GM21737 (cell line): ENCODE measurements around the gene YAP1.

ENCODE experiments used
- ATAC-seq: cut with Tn5 transposase; IDR thresholded peaks from one replicate; pipeline ENCODE4 v1.9.1; 2021; ENCODE audit warnings: mild to moderate bottlenecking, moderate library complexity; ENCODE audit not compliant: unreplicated experiment

Gene YAP1

GRCh38 chr11:102109896-102110760 lies at the start of gene YAP1:
TSS of gene YAP1 (plus strand) at chr11:102110447. CDS start at chr11:102110849, 402 bp downstream.
- ATAC-seq = peak; percentile 91

DNA sequence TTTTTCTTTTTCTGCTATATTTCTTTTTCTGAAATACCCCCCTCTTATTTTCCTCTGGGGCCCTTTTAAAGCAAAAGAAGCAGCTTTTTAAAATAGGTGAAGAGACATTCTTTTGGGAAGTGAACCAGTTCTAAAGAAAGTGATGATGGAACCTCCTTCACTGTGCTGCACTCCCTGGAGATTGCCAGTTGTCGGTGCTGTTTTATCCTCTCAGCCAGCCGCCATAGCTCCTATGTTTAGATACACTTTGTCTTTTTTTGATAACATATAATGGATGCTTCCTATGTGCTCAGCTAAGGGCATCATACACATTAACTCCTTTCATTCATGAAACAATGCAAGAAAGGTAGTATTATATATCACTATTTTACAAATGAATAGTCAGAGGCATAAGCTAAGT lies 49.0 kb upstream of the YAP1 start:
- ATAC-seq = no peak

GRCh38 chr11:102062106-102062505 lies 48.1 kb upstream of the YAP1 start:
- ATAC-seq = no peak

- no peak for ATAC-seq
These were observed 45.9 kb upstream of the YAP1 start for GRCh38 chr11:102064316-102064715.

- ATAC-seq = no peak
These were observed 39.5 kb upstream of the YAP1 start for GRCh38 chr11:102070766-102071165.

GRCh38 chr11:102071497-102072472 lies 38.5 kb upstream of the YAP1 start:
- no peak for ATAC-seq

DNA sequence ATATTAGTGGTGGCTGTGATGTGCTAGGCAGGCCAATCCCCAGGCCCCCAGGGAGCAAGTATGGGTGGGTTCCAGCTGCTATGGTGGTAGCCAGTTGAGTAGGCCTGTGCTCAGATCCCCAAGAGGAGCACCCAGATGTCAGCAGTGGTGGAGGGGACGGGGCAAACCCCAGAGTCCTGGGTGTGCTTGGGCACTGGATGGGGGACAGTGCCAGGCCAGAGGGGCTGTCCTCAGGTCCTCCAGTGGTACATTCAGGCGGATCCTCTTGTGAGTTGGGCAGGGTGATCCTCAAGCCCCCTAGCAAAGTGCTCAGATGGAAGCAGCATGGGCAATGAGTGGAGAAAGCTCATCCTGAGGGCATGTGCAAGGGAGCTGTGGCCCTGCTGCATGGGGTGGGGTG lies 37.0 kb upstream of the YAP1 start:
- no peak for ATAC-seq

GRCh38 chr11:102079625-102080024 lies 30.6 kb upstream of the YAP1 start:
- ATAC-seq = no peak

DNA sequence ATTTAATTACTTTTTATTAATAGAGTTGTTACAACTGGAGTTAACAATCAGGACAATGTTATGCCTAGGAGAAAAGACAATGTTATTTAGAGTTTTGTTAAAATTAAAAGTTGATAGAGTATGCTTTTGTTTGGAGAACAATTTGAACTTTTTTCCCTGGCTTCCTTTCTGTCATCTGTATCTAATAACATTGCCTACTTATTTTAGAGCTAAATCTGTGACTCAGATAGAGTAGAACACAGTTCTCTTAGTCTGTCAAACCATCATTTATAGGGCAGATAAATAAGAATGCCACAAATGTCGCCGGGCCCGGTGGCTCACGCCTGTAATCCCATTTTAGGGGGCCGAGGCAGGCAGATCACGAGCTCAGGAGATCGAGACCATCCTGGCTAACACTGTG lies 28.9 kb upstream of the YAP1 start:
- ATAC-seq = no peak

- ATAC-seq = no peak
These were observed 24.2 kb upstream of the YAP1 start for GRCh38 chr11:102085864-102086551.

DNA sequence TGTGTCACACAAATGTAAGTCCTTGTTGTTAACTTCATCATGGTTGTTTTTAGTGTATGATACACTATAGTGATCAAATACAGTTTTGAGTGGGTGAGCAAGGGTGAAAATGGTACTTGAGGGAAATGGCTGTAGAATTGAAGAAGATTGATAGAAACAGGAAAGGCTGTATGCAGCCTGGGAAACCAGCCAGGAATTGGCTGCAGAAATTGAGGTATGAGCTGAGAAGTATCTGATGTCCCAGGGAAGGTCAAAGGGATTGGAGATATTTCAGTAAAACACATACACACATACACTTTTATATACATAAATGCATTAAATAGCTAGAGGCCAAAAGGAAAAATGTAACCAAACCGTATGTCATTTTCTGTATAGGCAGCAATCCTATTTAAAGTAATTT lies 13.1 kb upstream of the YAP1 start:
- ATAC-seq = no peak

- no peak for ATAC-seq
These were observed 10.5 kb upstream of the YAP1 start for GRCh38 chr11:102099755-102100154.

DNA sequence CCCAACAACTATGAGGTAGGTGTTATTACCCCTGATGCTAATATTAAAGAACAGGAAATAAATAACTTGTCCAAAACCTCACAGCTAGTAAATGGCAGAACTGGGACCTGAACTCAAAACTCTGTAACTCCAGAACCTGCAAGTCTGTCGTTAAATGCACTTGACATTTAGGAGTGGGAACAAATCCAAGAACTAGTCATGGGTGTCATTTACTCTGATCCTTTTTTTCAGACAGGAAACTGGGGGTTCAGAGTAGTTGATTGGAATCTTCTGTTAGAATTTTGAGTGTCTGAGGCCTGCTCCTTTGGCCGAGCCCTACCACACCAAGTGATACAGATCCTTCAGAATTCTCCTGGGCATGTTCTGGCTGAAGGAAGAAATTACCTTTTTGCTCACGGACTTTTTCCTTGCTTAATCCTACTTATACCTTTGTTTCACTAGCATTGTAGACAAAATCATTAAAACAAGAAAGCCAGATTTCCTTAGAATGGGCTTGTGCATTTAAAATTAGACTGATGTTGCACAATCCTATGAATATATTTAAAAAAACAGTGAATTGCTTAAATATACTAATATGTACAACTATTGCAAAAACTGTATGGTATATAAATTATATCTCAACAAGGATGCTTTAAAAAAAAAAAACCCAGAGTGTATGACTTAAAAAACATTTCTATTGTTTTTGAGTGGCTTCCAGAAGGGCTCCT lies 1.4 kb upstream of the YAP1 start:
- ATAC-seq = no peak

DNA sequence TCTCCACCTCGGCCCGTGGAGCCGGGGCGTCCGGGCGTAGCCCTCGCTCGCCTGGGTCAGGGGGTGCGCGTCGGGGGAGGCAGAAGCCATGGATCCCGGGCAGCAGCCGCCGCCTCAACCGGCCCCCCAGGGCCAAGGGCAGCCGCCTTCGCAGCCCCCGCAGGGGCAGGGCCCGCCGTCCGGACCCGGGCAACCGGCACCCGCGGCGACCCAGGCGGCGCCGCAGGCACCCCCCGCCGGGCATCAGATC lies 439 bp downstream of the YAP1 start:
- ATAC-seq = peak; percentile 33

GRCh38 chr11:102111011-102111786 lies 952 bp downstream of the YAP1 start:
- no peak for ATAC-seq

GRCh38 chr11:102111787-102112508 lies 1.7 kb downstream of the YAP1 start:
- ATAC-seq = no peak

DNA sequence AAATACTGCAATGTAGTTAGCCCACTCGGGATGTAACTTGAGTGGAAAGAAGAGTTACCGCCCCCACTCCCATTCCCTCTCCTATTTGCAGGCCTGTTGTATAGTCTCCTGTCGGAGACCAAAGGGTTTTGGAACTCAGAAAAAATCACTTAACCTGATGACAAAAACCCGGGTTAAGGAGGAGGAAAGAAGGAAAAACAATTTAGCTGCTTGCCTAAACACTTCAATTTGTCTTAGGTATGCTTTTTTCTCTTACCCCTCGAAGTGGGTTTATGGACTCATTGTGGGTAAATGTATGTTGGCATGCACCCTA lies 2.2 kb downstream of the YAP1 start:
- no peak for ATAC-seq

DNA sequence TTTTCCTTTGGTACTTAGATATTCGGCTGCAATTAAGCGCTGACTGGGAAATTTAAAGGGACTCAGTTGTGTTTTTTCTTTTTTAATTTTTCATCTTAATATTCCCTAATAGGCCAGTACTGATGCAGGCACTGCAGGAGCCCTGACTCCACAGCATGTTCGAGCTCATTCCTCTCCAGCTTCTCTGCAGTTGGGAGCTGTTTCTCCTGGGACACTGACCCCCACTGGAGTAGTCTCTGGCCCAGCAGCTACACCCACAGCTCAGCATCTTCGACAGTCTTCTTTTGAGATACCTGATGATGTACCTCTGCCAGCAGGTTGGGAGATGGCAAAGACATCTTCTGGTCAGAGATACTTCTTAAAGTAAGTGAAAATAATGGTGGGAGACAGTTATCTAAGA lies 3.8 kb downstream of the YAP1 start:
- ATAC-seq = no peak

DNA sequence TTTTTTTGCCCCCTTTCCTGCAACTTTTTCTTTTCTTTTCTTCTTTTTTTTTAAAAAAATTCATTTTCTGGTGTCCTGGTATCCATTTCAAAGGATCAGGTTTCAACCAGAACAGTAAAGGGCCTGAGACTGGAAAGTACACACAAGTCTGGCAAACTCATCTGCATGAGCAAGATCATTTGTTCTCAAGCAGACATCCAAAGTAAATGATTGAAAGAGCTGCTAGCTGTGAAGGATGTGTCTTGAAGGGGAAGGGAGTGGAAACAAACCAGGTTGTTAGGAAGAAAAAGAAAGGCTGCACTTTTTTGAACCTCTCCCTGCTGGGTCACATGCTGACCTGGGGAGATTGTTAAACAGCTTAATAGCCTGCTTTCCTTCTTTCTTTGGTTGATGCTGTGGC lies 5.3 kb downstream of the YAP1 start:
- ATAC-seq = no peak
